Brain microvascular endothelial cell (primary cell): ENCODE measurements around the gene MTCH1.

Experiments
- DNase-seq: peaks from one replicate; pipeline ENCODE4 v3.0.0-alpha.2; 2020
- H3K27ac ChIP-seq: fragments of 250-450 bp; sonication (Bioruptor Pico); 2 replicates; pipeline ENCODE4 v1.5.1; 2020; ENCODE audit warnings: mild to moderate bottlenecking, moderate library complexity
- H3K27me3 ChIP-seq: fragments of 250-450 bp; sonication (Bioruptor Pico); replicated peaks from 2 replicates; pipeline ENCODE4 v1.5.1; 2020; ENCODE audit warnings: mild to moderate bottlenecking
- H3K36me3 ChIP-seq: fragments of 250-450 bp; sonication (Bioruptor Pico); replicated peaks from 2 replicates; pipeline ENCODE4 v1.5.1; 2020; ENCODE audit warnings: mild to moderate bottlenecking
- H3K4me3 ChIP-seq: 2 replicates; pipeline ENCODE4 v1.5.1; 2011; ENCODE audit warnings: low read depth, mild to moderate bottlenecking, control low read depth, low read length, moderate library complexity
- in situ Hi-C: cut with HindIII; loops from 2 replicates; pipeline ENCODE4 v1.10.0; 2017; ENCODE audit warnings: low sequenced_read_pairs, low pct_ligation_motif_present
- TF ChIP-seq, protein P1 (sequence below): IDR thresholded peaks from 2 replicates; pipeline ENCODE4 v1.5.1; 2011; ENCODE audit warnings: low read depth, mild to moderate bottlenecking, moderate library complexity, low read length, control low read depth, inconsistent platforms; ENCODE audit errors: missing control alignments

The MTCH1 gene

DNA sequence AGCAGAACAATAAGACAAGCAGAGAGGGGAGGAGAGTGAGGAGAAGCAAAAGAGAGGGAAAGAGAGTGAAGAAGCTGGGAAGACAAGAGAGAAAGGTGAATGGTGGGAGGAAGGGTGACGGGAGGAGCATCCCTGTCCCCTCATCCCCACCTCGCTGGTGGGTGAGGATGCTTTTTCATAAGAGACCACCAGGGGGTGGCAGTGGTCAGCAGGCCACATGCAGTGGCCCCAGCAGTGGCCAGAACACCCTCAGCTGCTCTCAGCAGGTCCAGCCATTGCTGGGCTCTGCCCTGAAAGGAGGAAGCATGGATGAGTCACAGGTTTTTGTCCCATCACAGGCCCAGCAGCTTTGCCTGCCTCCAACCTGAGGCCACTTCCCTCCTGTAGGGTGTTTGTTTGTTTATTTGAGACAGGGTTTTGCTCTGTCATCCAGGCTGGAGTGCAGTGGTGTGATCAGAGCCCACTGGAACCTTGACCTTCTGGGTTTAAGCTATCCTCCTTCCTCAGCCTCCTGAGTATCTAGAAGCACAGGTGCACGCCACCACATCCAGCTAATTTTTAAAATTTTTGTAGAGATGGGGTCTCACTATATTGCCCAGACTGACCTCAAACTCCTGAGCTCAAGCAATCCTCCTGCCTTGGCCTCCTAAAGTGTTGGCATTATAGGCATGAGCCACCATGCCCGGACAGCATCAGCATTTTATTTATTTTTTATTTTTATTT is 43.4 kb upstream of the MTCH1 start:
- Histone ChIP-seq H3K36me3 (no peaks in the 10 kb centered on the region), H3K27ac (no peak overlapping the region), H3K27me3 (no peaks in the 10 kb centered on the region), H3K4me3 (no peak overlapping the region)
- in situ Hi-C loops: no loop called here
- TF ChIP-seq, protein P1, sequence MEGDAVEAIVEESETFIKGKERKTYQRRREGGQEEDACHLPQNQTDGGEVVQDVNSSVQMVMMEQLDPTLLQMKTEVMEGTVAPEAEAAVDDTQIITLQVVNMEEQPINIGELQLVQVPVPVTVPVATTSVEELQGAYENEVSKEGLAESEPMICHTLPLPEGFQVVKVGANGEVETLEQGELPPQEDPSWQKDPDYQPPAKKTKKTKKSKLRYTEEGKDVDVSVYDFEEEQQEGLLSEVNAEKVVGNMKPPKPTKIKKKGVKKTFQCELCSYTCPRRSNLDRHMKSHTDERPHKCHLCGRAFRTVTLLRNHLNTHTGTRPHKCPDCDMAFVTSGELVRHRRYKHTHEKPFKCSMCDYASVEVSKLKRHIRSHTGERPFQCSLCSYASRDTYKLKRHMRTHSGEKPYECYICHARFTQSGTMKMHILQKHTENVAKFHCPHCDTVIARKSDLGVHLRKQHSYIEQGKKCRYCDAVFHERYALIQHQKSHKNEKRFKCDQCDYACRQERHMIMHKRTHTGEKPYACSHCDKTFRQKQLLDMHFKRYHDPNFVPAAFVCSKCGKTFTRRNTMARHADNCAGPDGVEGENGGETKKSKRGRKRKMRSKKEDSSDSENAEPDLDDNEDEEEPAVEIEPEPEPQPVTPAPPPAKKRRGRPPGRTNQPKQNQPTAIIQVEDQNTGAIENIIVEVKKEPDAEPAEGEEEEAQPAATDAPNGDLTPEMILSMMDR: peak; percentile 82
- DNase-seq: peak; percentile 81

DNA sequence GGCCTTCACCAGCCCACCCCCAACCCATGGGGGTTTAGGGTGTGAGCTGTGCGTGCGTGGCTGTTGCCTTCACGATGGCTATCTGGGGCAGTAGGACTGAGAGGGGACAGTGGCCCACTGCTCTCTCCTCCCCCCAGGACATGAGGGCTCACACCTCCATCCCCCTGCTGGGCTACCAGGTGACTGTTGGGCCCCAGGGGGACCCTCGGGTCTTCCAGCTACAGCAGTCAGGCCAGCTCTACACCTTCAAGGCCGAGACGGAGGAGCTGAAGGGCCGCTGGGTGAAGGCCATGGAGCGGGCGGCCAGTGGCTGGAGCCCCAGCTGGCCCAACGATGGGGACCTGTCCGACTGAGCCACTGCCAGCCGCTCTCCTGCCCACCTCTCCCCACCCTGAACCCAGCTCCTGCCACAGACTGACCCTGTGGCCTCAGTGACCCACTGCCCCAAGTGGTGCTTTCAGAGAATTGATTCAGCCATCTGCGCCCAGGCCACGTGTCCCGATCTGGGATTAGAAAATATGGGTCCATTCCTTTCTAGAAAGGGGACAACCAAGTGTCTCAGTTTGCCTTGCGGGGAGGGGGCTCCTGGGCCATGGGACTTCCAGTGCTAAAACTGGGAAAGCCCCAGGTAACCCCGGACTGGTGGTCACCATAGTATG is 41.9 kb upstream of the MTCH1 start:
- Histone ChIP-seq H3K4me3 (no peak overlapping the region), H3K27ac (no peak overlapping the region), H3K27me3 (no peaks in the 10 kb centered on the region), H3K36me3 (no peaks in the 10 kb centered on the region)
- no peak for DNase-seq
- in situ Hi-C loops: no loop called here
- TF ChIP-seq, protein P1: no peak

DNA sequence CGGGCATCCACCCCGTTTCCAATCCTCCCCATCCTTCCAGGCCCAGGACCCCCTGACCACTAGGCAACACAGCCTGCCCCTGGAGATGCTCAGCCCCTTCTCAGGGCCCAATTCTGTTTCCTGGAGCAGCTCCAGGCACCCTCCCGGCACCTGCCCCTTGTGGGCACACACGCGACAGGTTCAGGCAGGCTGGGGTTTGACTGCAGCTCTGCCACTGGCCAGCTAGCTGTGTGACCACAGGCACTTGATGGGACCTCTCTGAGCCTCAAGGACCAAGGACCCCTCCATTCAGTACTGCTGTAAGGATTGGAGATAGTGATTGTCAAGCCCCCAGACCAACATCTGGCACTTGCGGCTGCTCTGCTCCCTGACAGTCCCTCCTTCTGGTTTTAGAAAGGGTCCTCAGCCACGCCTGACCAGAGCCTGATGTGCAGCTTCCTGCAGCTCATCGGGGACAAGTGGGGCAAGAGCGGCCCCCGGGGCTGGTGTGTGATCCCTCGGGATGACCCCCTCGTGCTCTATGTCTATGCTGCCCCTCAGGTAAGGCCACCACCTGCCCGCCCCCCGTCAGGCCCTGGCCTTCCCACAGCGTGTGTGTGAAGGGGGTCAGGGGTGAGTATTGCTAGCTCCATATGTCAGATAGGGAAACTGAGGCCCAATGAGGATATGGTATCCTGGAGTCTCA is 41.2 kb upstream of the MTCH1 start:
- no peak overlapping the region for H3K27ac ChIP-seq
- H3K36me3 ChIP-seq: no peaks in the 10 kb centered on the region
- H3K4me3 ChIP-seq: no peak overlapping the region
- in situ Hi-C loops: no loop called here
- TF ChIP-seq, protein P1: no peak
- no peaks in the 10 kb centered on the region for H3K27me3 ChIP-seq
- DNase-seq: no peak

DNA sequence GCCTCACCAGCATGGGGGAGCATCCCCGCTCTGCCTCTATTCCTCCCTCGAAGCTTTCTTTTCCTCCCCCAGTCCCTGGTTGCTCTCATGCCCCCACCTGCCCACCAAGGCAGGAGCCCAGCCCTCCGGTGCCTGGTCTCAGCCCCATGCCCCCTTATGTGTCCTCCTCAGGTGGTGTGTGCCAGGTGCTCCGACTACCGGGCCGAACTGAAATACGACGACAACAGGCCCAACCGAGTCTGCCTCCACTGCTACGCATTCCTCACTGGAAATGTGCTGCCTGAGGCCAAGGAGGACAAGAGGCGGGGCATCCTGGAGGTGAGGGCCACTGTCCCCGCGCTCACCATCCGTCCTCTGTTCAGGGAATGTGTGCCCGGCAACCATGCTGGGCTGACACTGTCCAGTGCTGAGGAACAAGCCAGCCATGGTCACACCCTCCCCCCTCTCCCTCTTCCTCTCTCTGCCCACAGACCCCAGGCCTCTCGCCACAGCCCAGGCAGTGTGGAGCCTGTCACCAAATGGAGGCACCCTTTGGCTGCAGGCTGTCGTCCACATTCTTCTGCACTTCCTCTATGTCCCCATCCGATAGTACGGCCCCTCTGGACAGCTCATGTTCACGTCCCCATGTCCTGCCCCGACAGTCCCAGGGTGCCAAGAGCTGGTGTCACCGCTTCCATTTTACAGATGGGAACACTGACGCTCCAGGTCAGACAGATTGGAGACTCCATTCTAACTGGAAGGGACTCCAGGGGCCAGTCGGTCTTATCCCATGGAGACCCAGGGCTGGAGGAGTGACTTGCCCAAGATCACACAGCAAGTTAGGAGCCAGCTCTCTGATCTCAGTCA is 39.8 kb upstream of the MTCH1 start:
- Histone ChIP-seq H3K27ac (no peak overlapping the region), H3K36me3 (no peaks in the 10 kb centered on the region), H3K4me3 (no peak overlapping the region), H3K27me3 (no peaks in the 10 kb centered on the region)
- in situ Hi-C loops: no loop called here
- no peak for DNase-seq
- TF ChIP-seq, protein P1: no peak

DNA sequence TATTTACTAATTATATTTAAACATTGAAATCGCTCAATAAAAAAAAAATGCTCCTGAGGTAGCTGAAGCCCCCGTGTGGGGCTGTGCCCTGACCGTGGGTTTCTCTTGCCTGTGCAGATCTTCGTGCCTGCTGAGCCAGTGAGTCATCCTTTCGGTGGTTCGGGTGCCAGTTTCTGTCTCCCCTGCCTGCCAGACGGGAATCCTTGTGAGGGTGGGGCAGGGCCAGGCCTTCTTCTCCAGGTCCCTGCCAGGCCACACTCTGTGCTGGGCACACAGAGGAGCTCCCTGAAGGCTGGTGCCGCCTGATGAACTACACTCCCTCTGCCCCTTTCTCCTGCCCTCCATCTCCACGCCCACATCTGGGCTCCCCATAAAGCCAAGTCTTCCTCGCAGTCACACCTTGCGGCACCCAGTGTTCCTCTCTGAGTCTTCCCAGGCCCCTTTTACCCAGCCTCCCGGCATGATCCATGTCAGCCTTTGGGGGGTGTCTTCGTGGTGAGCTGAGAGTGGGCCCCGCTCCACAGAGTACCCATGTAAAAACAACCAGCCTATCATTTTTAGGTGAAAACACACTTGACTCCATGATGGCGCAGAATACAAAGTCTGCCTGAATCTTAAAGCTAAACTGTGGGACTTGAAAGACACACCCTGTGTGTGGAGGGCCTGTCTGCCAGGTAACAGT is 38.8 kb upstream of the MTCH1 start:
- Histone ChIP-seq H3K36me3 (no peaks in the 10 kb centered on the region), H3K27me3 (no peaks in the 10 kb centered on the region), H3K4me3 (no peak overlapping the region), H3K27ac (no peak overlapping the region)
- no peak for DNase-seq
- in situ Hi-C loops: loop anchor here (25.0 kb wide), 1 partner anchor 262 kb away; no protein-coding TSS in a partner anchor
- TF ChIP-seq, protein P1: no peak
